ENCODE results near the gene CRYBG1. TPM values are rescaled to one million over a fixed set of nuclear protein-coding genes. Genes with fewer than 3 reads are reported as not detected.

CRYBG1 gene
- total and polyA plus RNA-seq, 2 of the 13 experiments (the other 11 are each of a cell fraction or from before 2014, with no cell fraction given), result 10.1 to 21.9 TPM

GRCh38 chr6:106508277-106508676 lies 147.8 kb downstream of the CRYBG1 start (continued):
- no peak for TF ChIP-seq GRHL1 (CRISPR knock-in tag; conservative IDR thresholded peaks at IDR 0.05)
- no peak for TF ChIP-seq KIAA2018 (CRISPR knock-in tag; IDR thresholded peaks at IDR 0.05; ENCODE audit: borderline replicate concordance)
- TF ChIP-seq RFX1 (IDR thresholded peaks at IDR 0.05), result no peak
- TF ChIP-seq ARHGAP35 (CRISPR knock-in tag; IDR thresholded peaks at IDR 0.05; ENCODE audit: borderline replicate concordance), result no peak
- no peak for TF ChIP-seq POLR2AphosphoS5 (IDR thresholded peaks at IDR 0.05; ENCODE audit: low read depth, low read length)
- TF ChIP-seq IKZF1 (IDR thresholded peaks at IDR 0.05), result no peak
- no peak for TF ChIP-seq ZXDC (CRISPR knock-in tag; IDR thresholded peaks at IDR 0.05)
- no peak for TF ChIP-seq ZNF616 (CRISPR knock-in tag; IDR thresholded peaks at IDR 0.05; ENCODE audit: low read depth)
- no peak for TF ChIP-seq ZBTB14 (CRISPR knock-in tag; IDR thresholded peaks at IDR 0.05)
